ENCODE data around the gene PDX1. TPM values are rescaled to one million over a fixed set of nuclear protein-coding genes. Genes with fewer than 3 reads are reported as not detected.

Gene PDX1
- polyA plus RNA-seq, 3 donors: not detected

DNA sequence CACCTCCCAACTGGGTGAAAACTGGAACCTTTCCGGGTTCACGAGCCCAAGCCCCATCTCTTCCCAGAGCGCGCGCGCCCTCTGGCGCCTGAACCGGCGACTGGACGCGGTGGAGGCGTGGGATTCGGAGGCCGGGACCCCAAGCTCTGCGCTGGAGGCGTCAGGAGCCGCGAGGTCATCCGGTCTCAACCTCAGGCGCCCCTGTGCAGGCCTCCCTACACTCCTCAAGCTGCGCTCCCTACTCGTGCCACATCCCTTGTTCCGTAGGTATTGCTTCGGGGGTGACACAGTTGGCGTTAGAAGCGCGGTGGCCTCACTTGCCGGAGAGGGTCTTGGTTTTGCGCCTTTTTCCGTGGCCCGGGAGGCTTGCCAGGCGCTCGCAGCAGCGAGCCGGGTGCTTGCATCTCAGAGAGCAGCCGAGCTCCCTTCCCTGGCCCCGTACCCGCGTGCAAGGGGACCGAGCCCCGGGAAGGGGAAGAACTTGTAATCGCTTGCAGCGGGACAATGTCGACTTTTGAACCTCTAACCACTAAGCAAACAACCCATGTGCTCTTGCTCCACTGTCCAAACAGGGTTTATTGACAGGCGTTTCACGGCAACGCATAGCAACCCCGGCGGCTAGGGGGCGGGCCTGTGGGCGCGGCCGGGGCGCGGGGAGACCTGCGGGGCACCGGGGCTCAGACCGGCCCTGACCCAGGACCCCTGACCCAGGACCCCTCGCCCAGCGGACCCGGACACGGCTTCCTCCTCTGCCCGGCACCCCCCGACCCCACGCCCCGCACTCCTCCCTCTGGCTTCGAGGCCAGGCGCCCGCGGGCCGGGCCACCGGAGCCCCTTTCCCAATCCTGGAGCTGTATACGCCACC lies 40.8 kb downstream of the PDX1 start:
- Mint-ChIP-seq H3K27me3 (ENCODE audit: low read depth in 3 of 3) (peaks cover 94 to 97% (median 96%) of the 10 kb centered on the region in 3 donors), H3K4me3 (peak overlapping the region; percentile 56 to 87), H3K36me3 (peaks cover 0 to 5% of the 10 kb centered on the region in 2 donors), H3K9me3 (peaks cover 0 to 34% (median 6%) of the 10 kb centered on the region in 7 donors), H3K27ac (no peak overlapping the region), H3K4me1 (peaks cover 18% of the 10 kb centered on the region)
- H3K4me1 ChIP-seq (ENCODE audit: control insufficient read depth in 1 of 2, insufficient read depth in 2 of 2, low read length in 2 of 2): peaks cover 13 to 19% of the 10 kb centered on the region in 2 donors
- under 1% methylated on average over 59 of the region's 73 CpGs for WGBS (ENCODE audit: insufficient coverage)
- H3K4me3 ChIP-seq (replicated peaks in 1 of 3; ENCODE audit: low read depth in 2 of 3, low read length in 3 of 3): peak overlapping the region in 2 of 3 experiments; percentile 20 to 68
- H3K36me3 ChIP-seq (replicated peaks in 1 of 2; ENCODE audit: control insufficient read depth in 1 of 2, insufficient read depth in 2 of 2, low read length in 2 of 2): no peaks in the 10 kb centered on the region
- peak overlapping the region; percentile 73 for H3K4me2 ChIP-seq (replicated peaks; ENCODE audit: extremely low read depth, low read length, poor library complexity, severe bottlenecking)
- DNase-seq: no peak
- H3K9me3 ChIP-seq (replicated peaks in 1 of 2; ENCODE audit: control insufficient read depth in 1 of 2, insufficient read depth in 1 of 2, low read length in 2 of 2): peaks cover 0 to 45% of the 10 kb centered on the region in 2 donors
- H3K9ac ChIP-seq (ENCODE audit: insufficient read depth, low read length, poor library complexity, severe bottlenecking): no peak overlapping the region
- peak overlapping the region; percentile 67 for H2AFZ ChIP-seq (ENCODE audit: insufficient read depth, low read depth, low read length, poor library complexity, severe bottlenecking)
- intact Hi-C loops (cut with micrococcal nuclease): no loop called here
- H3K27ac ChIP-seq (ENCODE audit: low read depth in 1 of 2, low read length in 2 of 2): no peak overlapping the region
- H3K79me2 ChIP-seq (ENCODE audit: insufficient read depth, low read length): no peaks in the 10 kb centered on the region
- no peaks in the 10 kb centered on the region for H4K20me1 ChIP-seq (ENCODE audit: insufficient read depth, low read length)
- TF ChIP-seq, protein P1, sequence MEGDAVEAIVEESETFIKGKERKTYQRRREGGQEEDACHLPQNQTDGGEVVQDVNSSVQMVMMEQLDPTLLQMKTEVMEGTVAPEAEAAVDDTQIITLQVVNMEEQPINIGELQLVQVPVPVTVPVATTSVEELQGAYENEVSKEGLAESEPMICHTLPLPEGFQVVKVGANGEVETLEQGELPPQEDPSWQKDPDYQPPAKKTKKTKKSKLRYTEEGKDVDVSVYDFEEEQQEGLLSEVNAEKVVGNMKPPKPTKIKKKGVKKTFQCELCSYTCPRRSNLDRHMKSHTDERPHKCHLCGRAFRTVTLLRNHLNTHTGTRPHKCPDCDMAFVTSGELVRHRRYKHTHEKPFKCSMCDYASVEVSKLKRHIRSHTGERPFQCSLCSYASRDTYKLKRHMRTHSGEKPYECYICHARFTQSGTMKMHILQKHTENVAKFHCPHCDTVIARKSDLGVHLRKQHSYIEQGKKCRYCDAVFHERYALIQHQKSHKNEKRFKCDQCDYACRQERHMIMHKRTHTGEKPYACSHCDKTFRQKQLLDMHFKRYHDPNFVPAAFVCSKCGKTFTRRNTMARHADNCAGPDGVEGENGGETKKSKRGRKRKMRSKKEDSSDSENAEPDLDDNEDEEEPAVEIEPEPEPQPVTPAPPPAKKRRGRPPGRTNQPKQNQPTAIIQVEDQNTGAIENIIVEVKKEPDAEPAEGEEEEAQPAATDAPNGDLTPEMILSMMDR (IDR thresholded peaks at IDR 0.05): peak; percentile 31
- H3K27me3 ChIP-seq (ENCODE audit: control insufficient read depth in 2 of 2, insufficient read depth in 2 of 2, low read length in 2 of 2): peaks cover 74 to 99% of the 10 kb centered on the region in 2 donors

DNA sequence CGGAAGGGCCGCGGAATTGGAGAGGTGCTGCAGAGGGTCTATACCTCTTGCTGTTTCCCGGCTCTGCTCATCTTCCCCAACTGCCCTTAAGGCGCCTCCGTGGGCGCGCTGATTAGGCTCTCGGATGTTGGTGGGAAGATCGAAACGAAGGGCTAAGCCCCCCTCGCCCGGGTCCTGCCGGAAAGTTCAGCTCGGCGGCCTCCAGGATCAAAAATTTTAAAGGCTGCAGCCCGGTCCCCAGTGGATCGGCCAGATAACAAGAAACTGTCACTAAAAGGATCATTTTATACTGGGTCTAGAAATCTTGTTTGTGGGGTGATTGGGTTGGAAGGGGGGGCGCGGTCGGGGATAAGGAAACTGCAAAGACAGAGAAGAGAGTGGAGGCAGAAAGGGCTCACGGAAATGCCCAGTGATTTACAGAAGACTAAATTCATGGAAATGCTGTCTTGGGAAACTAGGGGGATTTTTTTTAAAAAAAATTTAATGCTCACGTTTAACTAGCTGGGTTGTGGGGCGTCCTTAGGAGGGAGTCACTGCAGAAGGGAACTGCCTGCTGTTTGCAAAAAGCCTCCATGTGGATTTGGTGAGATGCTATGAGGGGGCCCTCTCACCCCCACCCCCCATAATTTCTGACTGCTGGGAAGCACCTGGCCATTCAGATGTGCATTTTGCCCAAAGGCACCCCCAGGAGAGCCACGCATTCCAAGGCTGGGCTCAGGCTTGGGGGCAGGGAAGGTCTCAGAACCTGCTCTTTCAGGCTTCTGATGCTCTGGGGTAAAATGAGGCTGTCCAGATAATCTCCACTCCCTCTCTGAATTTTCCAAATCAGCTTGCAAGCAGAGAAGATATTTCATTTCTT lies 41.7 kb downstream of the PDX1 start:
- intact Hi-C loops (cut with micrococcal nuclease): no loop called here
- peak overlapping the region; percentile 67 for H2AFZ ChIP-seq (ENCODE audit: insufficient read depth, low read depth, low read length, poor library complexity, severe bottlenecking)
- no peaks in the 10 kb centered on the region for H3K79me2 ChIP-seq (ENCODE audit: insufficient read depth, low read length)
- peaks cover 0 to 29% (median 9%) of the 10 kb centered on the region in 7 donors for H3K9me3 Mint-ChIP-seq
- peak overlapping the region in 2 of 3 experiments; percentile 3 to 68 for H3K4me3 ChIP-seq (replicated peaks in 1 of 3; ENCODE audit: low read depth in 2 of 3, low read length in 3 of 3)
- peak overlapping the region; percentile 48 to 67 for H3K4me3 Mint-ChIP-seq
- peaks cover 0 to 5% of the 10 kb centered on the region in 2 donors for H3K36me3 Mint-ChIP-seq
- no peak overlapping the region for H3K27ac ChIP-seq (ENCODE audit: low read depth in 1 of 2, low read length in 2 of 2)
- H3K27ac Mint-ChIP-seq: no peak overlapping the region
- peaks cover 0 to 47% of the 10 kb centered on the region in 2 donors for H3K9me3 ChIP-seq (replicated peaks in 1 of 2; ENCODE audit: control insufficient read depth in 1 of 2, insufficient read depth in 1 of 2, low read length in 2 of 2)
- H4K20me1 ChIP-seq (ENCODE audit: insufficient read depth, low read length): no peaks in the 10 kb centered on the region
- no peak for DNase-seq
- TF ChIP-seq, protein P1 (IDR thresholded peaks at IDR 0.05): no peak
- H3K27me3 Mint-ChIP-seq (ENCODE audit: low read depth in 3 of 3): peaks cover 94 to 99% (median 96%) of the 10 kb centered on the region in 3 donors
- H3K36me3 ChIP-seq (replicated peaks in 1 of 2; ENCODE audit: control insufficient read depth in 1 of 2, insufficient read depth in 2 of 2, low read length in 2 of 2): no peaks in the 10 kb centered on the region
- H3K27me3 ChIP-seq (ENCODE audit: control insufficient read depth in 2 of 2, insufficient read depth in 2 of 2, low read length in 2 of 2): peaks cover 74 to 99% of the 10 kb centered on the region in 2 donors
- H3K4me2 ChIP-seq (replicated peaks; ENCODE audit: extremely low read depth, low read length, poor library complexity, severe bottlenecking): peak overlapping the region; percentile 73
- peaks cover 23% of the 10 kb centered on the region for H3K4me1 Mint-ChIP-seq
- peaks cover 13 to 19% of the 10 kb centered on the region in 2 donors for H3K4me1 ChIP-seq (ENCODE audit: control insufficient read depth in 1 of 2, insufficient read depth in 2 of 2, low read length in 2 of 2)
- H3K9ac ChIP-seq (ENCODE audit: insufficient read depth, low read length, poor library complexity, severe bottlenecking): no peak overlapping the region
- 4% methylated on average over 12 of the region's 25 CpGs for WGBS (ENCODE audit: insufficient coverage)
